Neuronal stem cell (in vitro differentiated cells): ENCODE measurements around the gene RALGAPB.
A peak's percentile ranks its signal among the peaks of the same experiment; 100 is the strongest.
"Not testable (repeated sequence)": the region's sequence is repeated elsewhere in the genome, so short reads cannot be mapped to it uniquely, and the experiment has no call there.

ENCODE experiments used
- DNase-seq: peaks from one replicate; pipeline ENCODE4 v3.0.0-alpha.2; 2013; ENCODE audit warnings: low spot score
- H2AFZ ChIP-seq: one replicate; pipeline ENCODE4 v1.6.1; 2013; ENCODE audit warnings: mild to moderate bottlenecking, low read length, inconsistent platforms
- H2AK5ac ChIP-seq: 2 replicates; pipeline ENCODE4 v1.6.1; 2013; ENCODE audit warnings: low read depth, mild to moderate bottlenecking, inconsistent platforms, low read length, moderate library complexity, mixed read lengths
- H2BK120ac ChIP-seq: 2 replicates; pipeline ENCODE4 v1.6.1; 2013; ENCODE audit warnings: low read depth, mild to moderate bottlenecking, inconsistent platforms, low read length, moderate library complexity, mixed read lengths
- H2BK12ac ChIP-seq: one replicate; pipeline ENCODE4 v1.6.1; 2013; ENCODE audit warnings: low read length, inconsistent platforms
- H2BK15ac ChIP-seq: 2 replicates; pipeline ENCODE4 v1.6.1; 2013; ENCODE audit warnings: mild to moderate bottlenecking, low read length, inconsistent platforms, mixed read lengths
- H2BK5ac ChIP-seq: one replicate; pipeline ENCODE4 v1.6.1; 2013; ENCODE audit warnings: inconsistent platforms, mild to moderate bottlenecking, low read length, moderate library complexity
- H3K14ac ChIP-seq: one replicate; pipeline ENCODE4 v1.6.1; 2013; ENCODE audit warnings: low read length, inconsistent platforms
- H3K18ac ChIP-seq: 2 replicates; pipeline ENCODE4 v1.6.1; 2013; ENCODE audit warnings: low read length, inconsistent platforms
- H3K23ac ChIP-seq: 2 replicates; pipeline ENCODE4 v1.6.1; 2013; ENCODE audit warnings: low read depth, mild to moderate bottlenecking, mixed read lengths, low read length, inconsistent platforms; ENCODE audit not compliant: poor library complexity
- H3K27ac ChIP-seq: replicated peaks from 3 replicates; pipeline ENCODE4 v1.5.1; 2013; ENCODE audit warnings: low read length, inconsistent platforms
- H3K27me3 ChIP-seq, 3 experiments: 2 replicates each; pipeline ENCODE4 v1.6.1; 2013; ENCODE audit warnings: low read length in 3 of 3, mild to moderate bottlenecking in 2 of 3, inconsistent platforms in 1 of 3, low read depth in 1 of 3, mixed read lengths in 1 of 3, moderate library complexity in 1 of 3; ENCODE audit not compliant: control insufficient read depth in 3 of 3, insufficient read depth in 3 of 3
- H3K36me3 ChIP-seq, 2 donors: replicated peaks in 1 of 2; 2 replicates each; pipeline ENCODE4 v1.6.1; 2013; ENCODE audit warnings: low read length in 2 of 2; ENCODE audit not compliant: control insufficient read depth in 2 of 2, insufficient read depth in 2 of 2
- H3K4ac ChIP-seq: 2 replicates; pipeline ENCODE4 v1.6.1; 2013; ENCODE audit warnings: inconsistent platforms, mild to moderate bottlenecking, low read length, moderate library complexity
- H3K4me1 ChIP-seq, 2 donors: 1 replicate in 1 of 2; 2 replicates in 1 of 2; pipeline ENCODE4 v1.6.1; 2013; ENCODE audit warnings: low read length in 2 of 2, low read depth in 1 of 2; ENCODE audit not compliant: control insufficient read depth in 2 of 2, insufficient read depth in 1 of 2
- H3K4me2 ChIP-seq: one replicate; pipeline ENCODE4 v1.6.1; 2013; ENCODE audit warnings: mild to moderate bottlenecking, low read length, inconsistent platforms; ENCODE audit not compliant: insufficient read depth, poor library complexity, severe bottlenecking
- H3K4me3 ChIP-seq, 2 donors: 2 replicates each; pipeline ENCODE4 v1.5.1; 2013; ENCODE audit warnings: low read length in 2 of 2, mild to moderate bottlenecking in 2 of 2, inconsistent platforms in 1 of 2, moderate library complexity in 1 of 2
- H3K79me1 ChIP-seq: one replicate; pipeline ENCODE4 v1.6.1; 2013; ENCODE audit warnings: low read depth, mild to moderate bottlenecking, inconsistent platforms, low read length, moderate library complexity
- H3K9ac ChIP-seq: one replicate; pipeline ENCODE4 v1.6.1; 2013; ENCODE audit warnings: mild to moderate bottlenecking, low read depth, low read length, inconsistent platforms; ENCODE audit not compliant: poor library complexity
- H3K9me3 ChIP-seq, 2 donors: replicated peaks in 1 of 2; 2 replicates each; pipeline versions ENCODE3 to v1.6.1; 2013; ENCODE audit warnings: low read length in 2 of 2, mild to moderate bottlenecking in 2 of 2, inconsistent platforms in 1 of 2, low read depth in 1 of 2, mixed read lengths in 1 of 2, moderate library complexity in 1 of 2; ENCODE audit not compliant: control insufficient read depth in 2 of 2, insufficient read depth in 1 of 2
- H4K8ac ChIP-seq: one replicate; pipeline ENCODE4 v1.6.1; 2013; ENCODE audit warnings: low read depth, mild to moderate bottlenecking, inconsistent platforms, low read length, moderate library complexity
- H4K91ac ChIP-seq: one replicate; pipeline ENCODE4 v1.6.1; 2013; ENCODE audit warnings: low read length, low read depth, mild to moderate bottlenecking, inconsistent platforms; ENCODE audit not compliant: poor library complexity
- WGBS, 2 donors: extraction: QIAGEN DNeasy Blood & Tissue Kit; methylation state at CpG; one replicate each; pipeline ENCODE4 v1.1.7; 2013; ENCODE audit warnings: missing lambda C conversion rate in 2 of 2, mixed read lengths in 1 of 2; ENCODE audit not compliant: insufficient read length in 2 of 2, insufficient replicate concordance in 1 of 2; ENCODE audit errors: extremely low coverage in 2 of 2; 5-methylcytosine and 5-hydroxymethylcytosine counted together

RALGAPB gene

DNA sequence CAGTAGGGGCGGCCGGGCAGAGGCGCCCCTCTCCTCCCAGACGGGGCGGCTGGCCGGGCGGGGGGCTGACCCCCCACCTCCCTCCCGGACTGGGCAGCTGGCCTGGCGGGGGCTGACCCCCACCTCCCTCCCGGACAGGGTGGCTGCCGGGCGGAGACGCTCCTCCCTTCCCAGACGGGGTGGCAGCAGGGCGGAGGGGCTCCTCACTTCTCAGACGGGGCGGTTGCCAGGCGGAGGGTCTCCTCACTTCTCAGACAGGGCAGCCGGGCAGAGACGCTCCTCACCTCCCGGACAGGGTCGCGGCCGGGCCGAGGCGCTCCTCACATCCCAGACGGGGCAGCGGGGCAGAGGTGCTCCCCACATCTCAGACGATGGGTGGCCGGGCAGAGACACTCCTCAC, 11.1 kb upstream of the RALGAPB start:
- H2AFZ ChIP-seq, H3K27ac ChIP-seq, H2BK5ac ChIP-seq, H2AK5ac ChIP-seq, H3K4me1 ChIP-seq, H3K23ac ChIP-seq, H3K36me3 ChIP-seq, H3K79me1 ChIP-seq, H3K9me3 ChIP-seq, H3K27me3 ChIP-seq, H3K9ac ChIP-seq, H2BK15ac ChIP-seq, H3K4ac ChIP-seq, H4K8ac ChIP-seq, H3K4me3 ChIP-seq, DNase-seq, H3K18ac ChIP-seq, H3K14ac ChIP-seq, H4K91ac ChIP-seq, H3K4me2 ChIP-seq, H2BK12ac ChIP-seq, H2BK120ac ChIP-seq: not testable (repeated sequence)
- WGBS, 2 donors = no CpG with 5 or more reads among the region's 30 CpGs

DNA sequence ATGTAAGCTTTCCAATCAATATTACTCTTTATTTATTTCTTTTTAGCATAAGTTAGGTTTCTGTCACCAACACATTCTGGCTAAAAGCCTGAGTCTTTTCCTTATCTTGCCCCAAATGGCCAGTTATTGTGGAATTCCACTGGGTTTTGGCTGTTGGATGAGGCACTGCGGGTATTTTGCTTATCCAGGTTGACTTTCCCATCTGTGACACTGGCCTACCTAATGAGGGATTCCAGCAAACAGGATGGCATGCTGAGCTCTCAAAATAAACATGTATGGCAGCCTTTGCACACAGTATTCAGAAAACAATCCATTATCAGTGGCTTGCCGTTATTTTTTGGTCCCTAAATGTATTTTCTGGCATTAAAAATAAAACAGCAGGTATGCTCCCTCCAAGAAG, 6.5 kb upstream of the RALGAPB start:
- H3K27ac ChIP-seq = no peak overlapping the region
- no CpG with 5 or more reads among the region's 2 CpGs for WGBS, 2 donors
- H3K4me3 ChIP-seq = no peak overlapping the region
- H3K23ac ChIP-seq = no peak overlapping the region
- H2BK12ac ChIP-seq = no peak overlapping the region
- H2BK120ac ChIP-seq = no peak overlapping the region
- H2BK15ac ChIP-seq = no peak overlapping the region
- H2AFZ ChIP-seq = no peak overlapping the region
- H3K4me2 ChIP-seq = no peak overlapping the region
- H3K9me3 ChIP-seq = peaks cover 0 to 2% of the 10 kb centered on the region in 2 donors
- H2BK5ac ChIP-seq = no peak overlapping the region
- H4K91ac ChIP-seq = no peak overlapping the region
- no peaks in the 10 kb centered on the region for H3K79me1 ChIP-seq
- no peak overlapping the region for H3K9ac ChIP-seq
- H4K8ac ChIP-seq = no peak overlapping the region
- no peak overlapping the region for H3K14ac ChIP-seq
- H3K4me1 ChIP-seq = no peaks in the 10 kb centered on the region
- H3K27me3 ChIP-seq = peaks cover 0 to 4% (median 0%) of the 10 kb centered on the region in 3 experiments
- H3K36me3 ChIP-seq = no peaks in the 10 kb centered on the region
- no peak overlapping the region for H3K4ac ChIP-seq
- H3K18ac ChIP-seq = no peak overlapping the region
- DNase-seq = no peak
- no peak overlapping the region for H2AK5ac ChIP-seq

- no peak overlapping the region for H3K23ac ChIP-seq
- peaks cover 0 to 9% (median 0%) of the 10 kb centered on the region in 3 experiments for H3K27me3 ChIP-seq
- no peak overlapping the region for H2AK5ac ChIP-seq
- DNase-seq = no peak
- H3K14ac ChIP-seq = no peak overlapping the region
- H3K4me2 ChIP-seq = no peak overlapping the region
- no CpG with 5 or more reads among the region's 3 CpGs for WGBS, 2 donors
- H3K27ac ChIP-seq = no peak overlapping the region
- peaks cover 0 to 2% of the 10 kb centered on the region in 2 donors for H3K9me3 ChIP-seq
- no peak overlapping the region for H4K91ac ChIP-seq
- H2BK12ac ChIP-seq = no peak overlapping the region
- no peak overlapping the region for H2BK15ac ChIP-seq
- H3K4me3 ChIP-seq = no peak overlapping the region
- no peak overlapping the region for H3K18ac ChIP-seq
- no peaks in the 10 kb centered on the region for H3K36me3 ChIP-seq
- no peak overlapping the region for H2AFZ ChIP-seq
- H2BK5ac ChIP-seq = no peak overlapping the region
- H3K4me1 ChIP-seq = peaks cover 0 to 4% of the 10 kb centered on the region in 2 donors
- H3K79me1 ChIP-seq = no peaks in the 10 kb centered on the region
- H3K9ac ChIP-seq = no peak overlapping the region
- H4K8ac ChIP-seq = no peak overlapping the region
- H2BK120ac ChIP-seq = no peak overlapping the region
- no peak overlapping the region for H3K4ac ChIP-seq
These were observed 5.7 kb upstream of the RALGAPB start for GRCh38 chr20:38466983-38467382.

- no peak for DNase-seq
- Histone ChIP-seq H3K4me3 (no peak overlapping the region), H4K8ac (peak overlapping the region; percentile 33), H3K79me1 (peaks cover under 1% of the 10 kb centered on the region), H3K4ac (no peak overlapping the region), H2BK15ac (no peak overlapping the region), H2BK120ac (no peak overlapping the region), H2BK12ac (no peak overlapping the region), H3K4me2 (no peak overlapping the region), H3K23ac (no peak overlapping the region), H3K4me1 (peaks cover 5 to 14% of the 10 kb centered on the region in 2 donors), H3K18ac (no peak overlapping the region), H2AFZ (peak overlapping the region; percentile 86), H3K27ac (no peak overlapping the region), H2BK5ac (no peak overlapping the region), H3K14ac (no peak overlapping the region), H3K9ac (no peak overlapping the region), H4K91ac (no peak overlapping the region), H3K9me3 (no peaks in the 10 kb centered on the region), H3K36me3 (peaks cover 0 to 7% of the 10 kb centered on the region in 2 donors), H2AK5ac (no peak overlapping the region), H3K27me3 (peaks cover 0 to 9% (median 0%) of the 10 kb centered on the region in 3 experiments)
- WGBS, 2 donors = no CpG with 5 or more reads among the region's 1 CpG
These were observed 1.4 kb upstream of the RALGAPB start for GRCh38 chr20:38471245-38471644.
